GM12891 (cell line): ENCODE measurements around the gene AGFG2.
"Not testable (repeated sequence)": the region's sequence is repeated elsewhere in the genome, so short reads cannot be mapped to it uniquely, and the experiment has no call there.

Experiments
- POLR2A ChIP-seq: IDR thresholded peaks from 2 replicates; pipeline ENCODE4 v1.6.1; 2011; ENCODE audit warnings: low read depth, low read length, control low read depth
- POLR2AphosphoS5 ChIP-seq: IDR thresholded peaks from 2 replicates; pipeline ENCODE4 v1.6.1; 2011; ENCODE audit warnings: low read depth, low read length, control low read depth
- POU2F2 ChIP-seq: IDR thresholded peaks from 2 replicates; pipeline ENCODE4 v1.6.1; 2011; ENCODE audit warnings: low read depth, mild to moderate bottlenecking, control low read depth, low read length, moderate library complexity

DNA sequence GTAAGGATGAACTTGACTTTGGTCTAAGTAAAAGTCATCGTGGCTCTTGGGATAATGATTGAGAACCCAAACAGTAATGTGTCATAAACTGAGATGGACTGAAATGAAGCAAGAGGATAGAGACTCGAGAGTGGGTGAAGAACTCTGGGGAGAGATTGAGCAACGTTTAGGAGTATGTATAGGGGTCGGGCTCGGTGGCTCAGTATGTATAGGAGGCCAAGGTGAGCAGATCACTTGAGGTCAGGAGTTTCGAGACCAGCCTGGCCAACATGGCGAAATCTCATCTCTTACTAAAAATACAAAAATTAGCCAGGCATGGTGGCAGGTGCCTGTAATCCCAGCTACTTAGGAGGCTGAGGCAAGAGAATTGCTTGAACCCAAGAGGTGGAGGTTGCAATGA, 2.3 kb downstream of the AGFG2 start:
- TF ChIP-seq POLR2A, POU2F2, POLR2AphosphoS5: not testable (repeated sequence)
